ENCODE data around the gene SLC6A9. TPM values are rescaled to one million over a fixed set of nuclear protein-coding genes. Genes with fewer than 3 reads are reported as not detected.

SLC6A9 gene
- total RNA-seq, 5 donors from 2014 or later (not counting 1 experiment from before 2014, with no cell fraction given) = 1.4 to 8.2 (median 6.3) TPM; not detected in 1

DNA sequence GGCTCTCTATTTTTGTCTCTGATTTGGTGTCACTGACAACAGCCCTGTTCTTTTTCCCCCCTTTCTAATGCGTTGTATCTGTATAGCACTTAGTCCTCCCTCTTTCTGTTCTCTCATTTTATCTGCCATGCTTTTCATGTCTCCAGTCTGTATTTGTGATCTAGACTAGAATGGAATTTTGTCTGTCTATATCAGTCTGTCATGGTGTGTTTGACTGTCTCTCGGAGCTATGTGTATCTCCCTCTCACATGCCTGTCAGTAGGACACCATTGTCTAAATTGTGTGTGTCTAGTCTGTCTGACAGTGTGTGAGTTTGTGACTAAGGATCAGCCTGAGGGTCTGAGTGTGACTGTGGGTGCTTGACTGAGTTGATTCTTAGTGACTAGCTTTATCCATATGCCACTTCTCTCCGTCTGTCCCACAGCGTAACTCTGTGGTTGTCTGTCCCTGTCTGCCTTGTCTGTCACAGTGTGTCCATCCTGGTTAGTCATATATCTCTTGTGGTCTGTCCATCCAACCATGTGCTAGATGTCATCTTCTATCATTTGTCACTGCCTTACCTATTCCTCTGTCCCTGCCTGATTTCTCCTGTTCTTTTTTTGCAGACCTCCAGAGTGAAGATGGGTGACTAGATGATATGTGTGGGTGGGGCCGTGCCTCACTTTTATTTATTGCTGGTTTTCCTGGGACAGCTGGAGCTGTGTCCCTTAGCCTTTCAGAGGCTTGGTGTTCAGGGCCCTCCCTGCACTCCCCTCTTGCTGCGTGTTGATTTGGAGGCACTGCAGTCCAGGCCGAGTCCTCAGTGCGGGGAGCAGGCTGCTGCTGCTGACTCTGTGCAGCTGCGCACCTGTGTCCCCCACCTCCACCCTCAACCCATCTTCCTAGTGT is 53.6 kb downstream of the SLC6A9 start:
- no peak overlapping the region for H3K27ac ChIP-seq (ENCODE audit: low read length)
- peaks cover 41 to 56% (median 51%) of the 10 kb centered on the region in 3 donors for H3K4me1 Mint-ChIP-seq
- no peaks in the 10 kb centered on the region for H3K9me3 Mint-ChIP-seq
- H3K27ac Mint-ChIP-seq = peak overlapping the region in 1 of 2 donors; percentile 12
- peaks cover 20% of the 10 kb centered on the region for H3K36me3 Mint-ChIP-seq
- H3K4me1 ChIP-seq (ENCODE audit: control insufficient read depth in 1 of 2, extremely low read depth in 1 of 2, insufficient read depth in 2 of 2, low read length in 2 of 2) = peaks cover 13 to 48% of the 10 kb centered on the region in 2 experiments
- no peak overlapping the region for H3K4me3 ChIP-seq (ENCODE audit: control insufficient read depth in 1 of 2, extremely low read depth in 1 of 2, low read length in 1 of 2)
- peak overlapping the region; percentile 37 to 90 (median 88) for H3K4me3 Mint-ChIP-seq
- H3K27me3 ChIP-seq (replicated peaks in 1 of 2; ENCODE audit: control insufficient read depth in 2 of 2, extremely low read depth in 1 of 2, insufficient read depth in 2 of 2, low read length in 1 of 2) = peaks cover 0 to 28% of the 10 kb centered on the region in 2 experiments
- peaks cover 0 to 5% of the 10 kb centered on the region in 2 donors for H3K27me3 Mint-ChIP-seq
- DNase-seq (no peak), ATAC-seq (replicated peaks in 1 of 4) (no peak)
- H3K9me3 ChIP-seq = no peaks in the 10 kb centered on the region
- POLR2A ChIA-PET = no interaction called here
- CTCF ChIA-PET = interaction anchor here (0.6 to 0.9 kb wide), 2 partner anchors 59 to 62 kb away, joined by 3 to 4 read pairs; no protein-coding TSS in a partner anchor
- peaks cover 3 to 27% of the 10 kb centered on the region in 2 donors for H3K36me3 ChIP-seq (ENCODE audit: control insufficient read depth in 2 of 2, extremely low read depth in 1 of 2, insufficient read depth in 1 of 2, low read length in 1 of 2)
- WGBS (ENCODE audit: insufficient coverage) = 99% methylated on average over 4 of the region's 9 CpGs

DNA sequence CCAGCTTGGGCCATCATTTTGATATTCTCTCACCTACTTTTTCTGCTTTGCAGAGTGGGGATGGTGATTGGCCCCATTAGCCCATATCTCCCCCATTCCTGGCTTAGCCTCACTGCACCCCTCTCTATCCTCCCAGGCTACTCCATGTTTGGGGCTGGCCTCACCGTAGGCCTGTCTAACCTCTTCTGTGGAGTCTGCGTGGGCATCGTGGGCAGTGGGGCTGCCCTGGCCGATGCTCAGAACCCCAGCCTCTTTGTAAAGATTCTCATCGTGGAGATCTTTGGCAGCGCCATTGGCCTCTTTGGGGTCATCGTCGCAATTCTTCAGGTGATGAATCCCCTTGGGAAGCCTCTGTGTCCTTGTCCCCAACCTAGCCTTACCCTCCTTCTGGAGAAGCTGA is 54.4 kb downstream of the SLC6A9 start:
- DNase-seq (no peak), ATAC-seq (replicated peaks in 1 of 4) (no peak)
- peak overlapping the region; percentile 88 to 90 (median 88) for H3K4me3 Mint-ChIP-seq
- peaks cover 25% of the 10 kb centered on the region for H3K36me3 Mint-ChIP-seq
- Histone ChIP-seq H3K9me3 (no peaks in the 10 kb centered on the region), H3K36me3 (ENCODE audit: control insufficient read depth in 2 of 2, extremely low read depth in 1 of 2, insufficient read depth in 1 of 2, low read length in 1 of 2) (peaks cover 3 to 34% of the 10 kb centered on the region in 2 donors), H3K4me1 (ENCODE audit: control insufficient read depth in 1 of 2, extremely low read depth in 1 of 2, insufficient read depth in 2 of 2, low read length in 2 of 2) (peaks cover 13 to 48% of the 10 kb centered on the region in 2 experiments), H3K4me3 (ENCODE audit: control insufficient read depth in 1 of 2, extremely low read depth in 1 of 2, low read length in 1 of 2) (peak overlapping the region in 1 of 2 donors; percentile 10), H3K27ac (ENCODE audit: low read length) (no peak overlapping the region), H3K27me3 (replicated peaks in 1 of 2; ENCODE audit: control insufficient read depth in 2 of 2, extremely low read depth in 1 of 2, insufficient read depth in 2 of 2, low read length in 1 of 2) (peaks cover 0 to 28% of the 10 kb centered on the region in 2 experiments)
- peaks cover 41 to 56% (median 51%) of the 10 kb centered on the region in 3 donors for H3K4me1 Mint-ChIP-seq
- no peak overlapping the region for H3K27ac Mint-ChIP-seq
- CTCF ChIA-PET = interaction anchor here (0.6 to 0.9 kb wide), 2 partner anchors 60 to 62 kb away, joined by 3 to 4 read pairs; no protein-coding TSS in a partner anchor
- peaks cover 0 to 5% of the 10 kb centered on the region in 2 donors for H3K27me3 Mint-ChIP-seq
- whole genome bisulfite sequencing (ENCODE audit: insufficient coverage) = 96% methylated on average over 8 of the region's 8 CpGs
- POLR2A ChIA-PET = no interaction called here
- H3K9me3 Mint-ChIP-seq = no peaks in the 10 kb centered on the region

DNA sequence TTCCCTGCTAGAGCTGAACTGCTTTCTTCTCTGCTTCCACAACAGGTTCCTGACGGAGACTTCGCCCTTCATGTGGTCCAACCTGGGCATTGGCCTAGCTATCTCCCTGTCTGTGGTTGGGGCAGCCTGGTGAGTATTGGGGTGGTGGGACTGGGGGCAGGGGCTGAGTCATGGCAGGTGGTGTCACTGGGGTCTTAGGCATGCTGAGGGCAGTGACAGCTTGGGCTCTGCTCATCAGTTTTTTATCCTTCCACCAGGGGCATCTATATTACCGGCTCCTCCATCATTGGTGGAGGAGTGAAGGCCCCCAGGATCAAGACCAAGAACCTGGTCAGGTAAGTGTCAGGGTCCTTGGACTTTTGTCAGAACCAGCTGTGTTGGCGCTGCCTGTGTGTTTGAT is 55.2 kb downstream of the SLC6A9 start:
- H3K27ac Mint-ChIP-seq = peak overlapping the region; percentile 68 to 75
- peak overlapping the region; percentile 88 to 90 (median 88) for H3K4me3 Mint-ChIP-seq
- CTCF ChIA-PET = interaction anchor here in 1 of 2 donors (0.6 kb wide), 1 partner anchor 71 kb away, joined by 4 read pairs; no protein-coding TSS in a partner anchor
- 100% methylated on average over 1 of the region's 4 CpGs for WGBS (ENCODE audit: insufficient coverage)
- H3K27me3 Mint-ChIP-seq = peaks cover 0 to 5% of the 10 kb centered on the region in 2 donors
- H3K36me3 ChIP-seq (ENCODE audit: control insufficient read depth in 2 of 2, extremely low read depth in 1 of 2, insufficient read depth in 1 of 2, low read length in 1 of 2) = peaks cover 3 to 39% of the 10 kb centered on the region in 2 donors
- peak overlapping the region; percentile 91 to 99 for H3K4me3 ChIP-seq (ENCODE audit: control insufficient read depth in 1 of 2, extremely low read depth in 1 of 2, low read length in 1 of 2)
- no peaks in the 10 kb centered on the region for H3K9me3 Mint-ChIP-seq
- POLR2A ChIA-PET = no interaction called here
- H3K27ac ChIP-seq (ENCODE audit: low read length) = no peak overlapping the region
- DNase-seq (no peak), ATAC-seq (replicated peaks in 1 of 4) (no peak)
- peaks cover 0 to 24% of the 10 kb centered on the region in 2 experiments for H3K27me3 ChIP-seq (replicated peaks in 1 of 2; ENCODE audit: control insufficient read depth in 2 of 2, extremely low read depth in 1 of 2, insufficient read depth in 2 of 2, low read length in 1 of 2)
- H3K4me1 Mint-ChIP-seq = peaks cover 44 to 59% (median 53%) of the 10 kb centered on the region in 3 donors
- H3K9me3 ChIP-seq = no peaks in the 10 kb centered on the region
- peaks cover 13 to 56% of the 10 kb centered on the region in 2 experiments for H3K4me1 ChIP-seq (ENCODE audit: control insufficient read depth in 1 of 2, extremely low read depth in 1 of 2, insufficient read depth in 2 of 2, low read length in 2 of 2)
- H3K36me3 Mint-ChIP-seq = peaks cover 26% of the 10 kb centered on the region

DNA sequence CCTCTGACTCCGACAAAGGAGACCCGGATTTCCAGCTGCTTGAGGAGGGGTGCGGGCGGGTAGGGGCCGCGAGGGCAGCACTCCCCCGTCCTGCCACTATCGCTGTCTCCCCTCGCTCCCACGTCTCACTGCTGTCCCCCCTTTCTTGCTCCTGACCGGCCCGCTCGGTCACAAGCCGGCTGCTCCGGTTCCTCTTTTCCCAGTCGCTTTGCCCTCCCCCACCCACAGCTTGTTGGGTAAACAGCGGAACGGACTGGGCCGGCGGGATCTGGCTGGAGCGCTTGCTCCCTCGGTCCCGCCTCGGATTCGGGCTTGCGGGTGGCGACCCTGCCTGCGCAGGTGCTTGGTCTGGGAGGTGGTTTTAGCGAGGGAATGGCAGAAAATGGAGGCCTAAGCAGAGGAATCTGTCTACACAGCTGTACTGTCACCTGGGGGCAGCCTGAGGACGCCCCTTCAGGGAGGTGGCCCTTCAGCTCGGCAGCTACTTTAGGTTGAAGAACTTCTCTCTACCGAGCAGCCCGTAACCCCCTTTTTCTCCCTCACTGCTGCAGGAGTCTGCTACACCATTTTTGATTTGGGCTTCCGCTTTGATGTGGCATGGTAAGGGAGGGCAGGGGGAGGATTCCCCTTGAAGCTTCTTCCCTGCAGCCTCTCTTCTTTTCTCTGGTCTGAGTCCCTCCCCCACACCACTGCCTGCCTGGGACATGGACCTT is 55.9 kb downstream of the SLC6A9 start:
- under 1% methylated on average over 27 of the region's 34 CpGs for WGBS (ENCODE audit: insufficient coverage)
- H3K27me3 Mint-ChIP-seq = peaks cover 0 to under 1% of the 10 kb centered on the region in 2 donors
- H3K4me1 Mint-ChIP-seq = peaks cover 50 to 62% (median 56%) of the 10 kb centered on the region in 3 donors
- peak in 3 of 4 experiments; percentile 2 to 22 (median 11) for ATAC-seq (replicated peaks in 1 of 4)
- Histone ChIP-seq H3K36me3 (ENCODE audit: control insufficient read depth in 2 of 2, extremely low read depth in 1 of 2, insufficient read depth in 1 of 2, low read length in 1 of 2) (peaks cover 3 to 41% of the 10 kb centered on the region in 2 donors), H3K4me1 (ENCODE audit: control insufficient read depth in 1 of 2, extremely low read depth in 1 of 2, insufficient read depth in 2 of 2, low read length in 2 of 2) (peaks cover 15 to 61% of the 10 kb centered on the region in 2 experiments), H3K9me3 (no peaks in the 10 kb centered on the region), H3K4me3 (ENCODE audit: control insufficient read depth in 1 of 2, extremely low read depth in 1 of 2, low read length in 1 of 2) (peak overlapping the region; percentile 91 to 99), H3K27me3 (replicated peaks in 1 of 2; ENCODE audit: control insufficient read depth in 2 of 2, extremely low read depth in 1 of 2, insufficient read depth in 2 of 2, low read length in 1 of 2) (peaks cover 0 to 18% of the 10 kb centered on the region in 2 experiments), H3K27ac (ENCODE audit: low read length) (peak overlapping the region; percentile 80)
- H3K4me3 Mint-ChIP-seq = peak overlapping the region; percentile 88 to 90 (median 88)
- ChIA-PET CTCF (interaction anchor here in 1 of 2 donors (0.6 to 1.1 kb wide), 2 partner anchors 30 to 72 kb away, joined by 3 to 4 read pairs; no protein-coding TSS in a partner anchor), POLR2A (interaction anchor here (0.5 to 0.6 kb wide), 3 partner anchors 13 to 698 kb away, joined by 4 to 6 read pairs (median 5); no protein-coding TSS in a partner anchor)
- H3K36me3 Mint-ChIP-seq = peaks cover 26% of the 10 kb centered on the region
- peak overlapping the region; percentile 68 to 75 for H3K27ac Mint-ChIP-seq
- H3K9me3 Mint-ChIP-seq = no peaks in the 10 kb centered on the region
- DNase-seq = peak in 28 of 35 experiments; percentile 17 to 71 (median 36)

DNA sequence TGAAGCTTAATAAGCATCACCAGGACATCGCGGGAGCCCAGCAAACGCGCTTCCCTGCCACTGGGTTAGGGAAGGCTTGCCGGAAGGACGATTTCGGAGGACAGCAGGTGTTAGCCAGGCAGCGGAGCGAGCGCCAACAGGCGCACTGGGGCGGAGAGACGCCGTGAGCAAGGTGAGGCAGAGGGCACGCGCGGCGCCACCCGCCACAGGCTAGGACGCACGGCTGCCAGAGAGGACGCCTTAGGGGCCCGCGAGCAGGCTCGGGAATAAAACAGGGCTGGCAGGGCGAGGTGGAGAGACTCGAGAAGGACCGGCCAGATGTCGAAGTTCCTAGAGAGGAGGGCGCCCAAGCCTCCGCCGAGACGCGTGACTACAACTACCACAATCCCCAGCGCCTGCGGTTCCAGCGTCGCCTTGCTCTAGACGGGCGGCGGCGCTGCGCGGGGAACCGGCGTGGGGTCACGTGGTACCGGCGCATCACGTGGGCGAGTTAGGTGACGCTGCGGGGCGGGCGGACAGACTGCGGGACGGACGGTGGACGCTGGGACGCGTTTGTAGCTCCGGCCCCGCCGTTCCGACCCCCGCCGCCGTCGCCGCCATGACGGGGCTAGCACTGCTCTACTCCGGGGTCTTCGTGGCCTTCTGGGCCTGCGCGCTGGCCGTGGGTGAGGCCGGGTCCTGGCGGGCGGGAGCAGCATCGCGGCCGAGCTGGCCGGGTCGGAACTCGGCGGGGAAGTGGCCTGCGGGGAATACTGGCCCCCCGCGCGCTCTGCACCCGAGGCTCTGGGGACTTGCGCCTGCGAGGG is 56.6 kb downstream of the SLC6A9 start, which contains the start of gene ATP6V0B:
Gene ATP6V0B (plus strand): TSS at position 518 of the 806 bp plus-strand sequence. CDS start 81 bp downstream, at position 599.
- Mint-ChIP-seq H3K4me1 (peaks cover 57 to 65% (median 58%) of the 10 kb centered on the region in 3 donors), H3K27me3 (no peaks in the 10 kb centered on the region), H3K27ac (peak within 1 kb of the TSS; percentile 94 to 97), H3K9me3 (no peaks in the 10 kb centered on the region), H3K36me3 (peaks cover 26% of the 10 kb centered on the region), H3K4me3 (peak within 1 kb of the TSS; percentile 88 to 90 (median 88))
- Histone ChIP-seq H3K27me3 (replicated peaks in 1 of 2; ENCODE audit: control insufficient read depth in 2 of 2, extremely low read depth in 1 of 2, insufficient read depth in 2 of 2, low read length in 1 of 2) (peaks cover 0 to 11% of the 10 kb centered on the region in 2 experiments), H3K27ac (ENCODE audit: low read length) (peak within 1 kb of the TSS; percentile 80), H3K4me1 (ENCODE audit: control insufficient read depth in 1 of 2, extremely low read depth in 1 of 2, insufficient read depth in 2 of 2, low read length in 2 of 2) (peaks cover 18 to 61% of the 10 kb centered on the region in 2 experiments), H3K9me3 (no peaks in the 10 kb centered on the region), H3K36me3 (ENCODE audit: control insufficient read depth in 2 of 2, extremely low read depth in 1 of 2, insufficient read depth in 1 of 2, low read length in 1 of 2) (peaks cover 3 to 41% of the 10 kb centered on the region in 2 donors), H3K4me3 (ENCODE audit: control insufficient read depth in 1 of 2, extremely low read depth in 1 of 2, low read length in 1 of 2) (peak within 1 kb of the TSS; percentile 91 to 99)
- ChIA-PET CTCF (interaction anchor here in 1 of 2 donors (1.1 kb wide), 1 partner anchor 29 kb away, joined by 3 read pairs; no protein-coding TSS in a partner anchor), POLR2A (interaction anchor here in 1 of 2 donors (0.5 to 0.6 kb wide), 2 partner anchors 14 to 38 kb away, joined by 5 to 6 read pairs; no protein-coding TSS in a partner anchor)
- peak; percentile 80 to 96 (median 91) for DNase-seq
- WGBS (ENCODE audit: insufficient coverage) = under 1% methylated on average over 85 of the region's 93 CpGs
- ATAC-seq (replicated peaks in 1 of 4) = peak; percentile 78 to 82 (median 80)
